Measurements from ENCODE around the gene ATG2A. TPM values are rescaled to one million over a fixed set of nuclear protein-coding genes. Genes with fewer than 3 reads are reported as not detected.
A peak's percentile ranks its signal among the peaks of the same experiment; 100 is the strongest.

The ATG2A gene
- total and polyA plus RNA-seq, 2 of the 8 experiments (the other 6 are each of a cell fraction or from before 2014, with no cell fraction given): 12.1 to 22.1 TPM

- TF ChIP-seq TEAD4 (IDR thresholded peaks at IDR 0.05; ENCODE audit: low read depth, low read length) (no peak), KDM4A (IDR thresholded peaks at IDR 0.05; ENCODE audit: low read depth, low read length, severe bottlenecking) (no peak), SRF (IDR thresholded peaks at IDR 0.05; ENCODE audit: low read depth, low read length) (no peak), EZH2 (IDR thresholded peaks at IDR 0.05; ENCODE audit: low read depth, low read length, severe bottlenecking) (no peak), RFX5 (IDR thresholded peaks at IDR 0.05; ENCODE audit: borderline replicate concordance, low read depth, low read length) (no peak), CHD2 (IDR thresholded peaks at IDR 0.05; ENCODE audit: low read length) (no peak), TAF1 (IDR thresholded peaks at IDR 0.05; ENCODE audit: low read depth, low read length) (peak; percentile 50; the same call in 1 of the 2 replicates), CTCF (IDR thresholded peaks at IDR 0.05; ENCODE audit: control extremely low read depth in 1 of 3, insufficient read depth in 1 of 3, low read depth in 1 of 3, low read length in 3 of 3) (peak in 2 of 3 experiments; percentile 1 to 10; a peak in 1 of 4 replicates), TCF12 (IDR thresholded peaks at IDR 0.05; ENCODE audit: low read depth, low read length) (no peak), PHF8 (conservative IDR thresholded peaks at IDR 0.05; ENCODE audit: low read depth, low read length) (no peak), TBP (IDR thresholded peaks at IDR 0.05; ENCODE audit: low read depth, low read length) (peak; percentile 69; the same call in 1 of the 2 replicates), RAD21 (IDR thresholded peaks at IDR 0.05 in 1 of 2, conservative IDR thresholded peaks at IDR 0.05 in 1 of 2; ENCODE audit: low read depth in 2 of 2, low read length in 2 of 2) (peak in 1 of 2 experiments; percentile 21; a peak in 2 of 4 replicates), SIN3A (conservative IDR thresholded peaks at IDR 0.05 in 1 of 2, IDR thresholded peaks at IDR 0.05 in 1 of 2; ENCODE audit: low read depth in 1 of 2, low read length in 2 of 2) (no peak), CTBP2 (IDR thresholded peaks at IDR 0.05; ENCODE audit: borderline replicate concordance, insufficient read depth, insufficient read length, low read length) (no peak), CHD1 (IDR thresholded peaks at IDR 0.05; ENCODE audit: low read depth, low read length) (no peak)
Measured at GRCh38 chr11:64935359-64936081, 18.5 kb upstream of the ATG2A start, which contains the start of gene GPHA2 (continued).
